Measurements from ENCODE around the gene RAP1GAP.

The RAP1GAP gene

DNA sequence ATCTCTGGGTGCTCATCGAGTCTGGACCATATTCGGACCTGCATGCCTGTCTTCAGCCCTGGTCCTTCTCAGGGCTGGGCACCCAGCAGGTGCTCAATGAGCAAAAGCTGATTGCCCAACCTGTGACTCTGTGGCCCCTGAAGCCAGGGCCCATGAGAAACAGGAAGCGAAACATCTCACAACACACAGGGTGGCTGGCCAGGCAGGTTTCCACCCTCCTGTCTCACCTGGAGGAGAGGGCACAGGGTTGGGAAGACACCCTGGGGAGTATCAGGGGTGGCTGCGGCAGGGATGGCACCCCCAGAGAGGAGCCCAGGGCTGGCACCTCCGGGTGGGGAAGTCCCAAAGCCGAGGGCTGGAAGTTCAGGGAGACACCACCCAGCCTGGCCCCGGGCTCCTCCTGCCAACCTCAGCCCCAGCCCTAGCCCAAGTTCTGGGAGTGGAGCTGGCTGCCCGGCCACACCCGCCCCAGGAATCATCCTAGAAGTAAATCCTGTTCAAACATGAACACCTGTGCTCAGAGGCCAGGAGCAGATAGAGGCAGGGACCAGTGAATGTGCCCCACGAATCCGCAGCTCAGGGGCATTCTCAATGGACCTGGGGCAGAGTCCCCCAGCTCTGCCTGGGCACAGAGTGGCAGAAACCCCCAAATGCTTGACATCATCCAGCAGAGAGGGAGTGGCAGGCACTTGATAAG, 54.6 kb downstream of the RAP1GAP start:
- in situ Hi-C loops (cut with MboI; ENCODE audit: low sequenced_read_pairs): no loop called here

DNA sequence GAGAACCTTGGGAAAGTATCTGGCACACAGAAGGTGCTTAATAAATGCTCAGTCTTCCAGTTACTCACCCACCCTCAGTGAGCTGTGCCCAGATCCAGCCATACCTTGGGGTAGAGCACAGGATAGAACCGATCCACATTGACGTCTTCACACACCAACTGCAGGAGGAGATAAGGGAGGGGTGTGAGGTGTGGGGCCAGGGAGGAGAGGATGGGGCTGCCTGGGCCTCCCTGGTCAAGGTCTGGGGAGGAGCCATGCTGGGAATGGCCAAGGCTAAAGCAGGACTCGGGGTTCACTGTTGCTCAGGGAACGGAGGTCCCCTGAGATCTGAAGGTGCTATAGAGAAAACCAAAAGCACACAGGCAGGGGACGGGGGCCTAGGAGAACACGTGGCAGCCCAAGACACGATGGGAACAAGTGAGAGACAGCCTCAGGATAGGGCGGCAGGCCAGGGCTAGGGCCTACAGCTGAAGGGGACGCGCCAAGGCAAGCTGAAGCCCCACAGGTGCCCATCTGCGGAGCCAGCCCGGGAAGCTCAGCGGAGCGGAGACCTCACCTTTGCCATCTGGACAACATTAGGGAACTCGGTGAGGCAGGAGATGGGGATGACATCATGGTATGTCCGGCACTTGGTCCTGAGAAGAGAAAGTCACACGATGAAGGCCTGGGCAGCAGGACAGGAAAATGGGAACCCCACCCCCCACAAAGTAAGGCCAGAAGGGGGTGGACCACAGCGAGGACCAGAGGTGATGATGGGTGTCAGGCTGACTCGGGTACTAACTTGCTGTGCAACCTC, 55.9 kb downstream of the RAP1GAP start:
- in situ Hi-C loops (cut with MboI; ENCODE audit: low sequenced_read_pairs): no loop called here

DNA sequence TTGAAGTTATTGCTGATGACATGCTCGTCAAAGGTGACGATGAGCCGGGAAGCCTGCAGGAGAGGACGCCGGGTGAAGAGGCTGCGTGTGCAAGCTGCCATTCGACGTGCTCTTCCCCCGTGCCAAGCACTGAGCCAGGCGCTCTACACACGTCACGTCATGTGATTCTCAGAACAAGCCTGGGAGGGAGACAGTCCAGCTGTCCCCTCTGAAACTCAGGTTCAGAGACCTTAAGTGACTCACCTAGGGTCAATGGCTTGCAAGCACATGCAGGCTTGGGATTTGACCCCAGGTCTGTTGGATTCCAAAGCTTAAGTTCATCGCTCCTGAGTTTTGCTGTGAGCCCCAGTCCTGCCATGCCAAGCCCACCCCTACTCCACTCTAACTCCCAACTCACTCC, 57.1 kb downstream of the RAP1GAP start:
- in situ Hi-C loops (cut with MboI; ENCODE audit: low sequenced_read_pairs): no loop called here

DNA sequence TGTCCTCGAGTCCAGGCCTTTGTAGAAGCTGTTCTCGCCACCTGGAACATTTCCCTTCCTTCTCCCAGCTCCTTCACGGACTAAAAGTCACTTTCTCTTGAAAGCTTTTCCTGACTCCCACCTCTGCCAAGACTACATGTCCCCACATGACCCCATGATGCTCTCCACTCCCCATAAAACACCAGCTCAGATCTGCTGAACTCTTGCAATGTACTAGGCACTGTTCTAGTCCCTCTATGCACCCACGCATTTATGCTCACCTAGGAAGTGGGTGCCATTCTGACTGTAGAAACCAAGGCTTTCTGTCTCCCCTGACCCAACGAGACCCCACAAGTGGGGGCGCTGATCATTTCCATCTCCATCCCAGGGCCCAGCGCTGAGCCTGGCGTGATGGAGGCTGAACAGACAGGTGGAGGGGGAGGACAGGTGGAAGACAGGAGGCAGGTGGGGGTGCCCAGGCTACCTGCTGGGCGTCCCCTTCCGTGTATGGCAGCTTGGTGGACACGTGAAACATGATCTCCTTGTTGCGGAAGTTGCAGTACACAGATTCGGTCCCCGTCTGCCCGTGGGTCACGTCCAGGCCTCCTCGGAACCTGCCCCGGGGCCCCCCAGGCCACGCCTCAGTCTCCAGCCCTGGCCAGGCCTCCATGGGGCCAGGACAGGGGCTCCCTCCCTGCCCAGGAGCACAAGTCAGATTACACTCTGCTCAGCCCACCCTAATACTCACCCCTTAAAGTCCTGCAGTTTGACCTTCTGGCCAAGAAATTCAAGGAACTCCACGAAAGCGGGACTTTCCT, 58.0 kb downstream of the RAP1GAP start:
- in situ Hi-C loops (cut with MboI; ENCODE audit: low sequenced_read_pairs): no loop called here

DNA sequence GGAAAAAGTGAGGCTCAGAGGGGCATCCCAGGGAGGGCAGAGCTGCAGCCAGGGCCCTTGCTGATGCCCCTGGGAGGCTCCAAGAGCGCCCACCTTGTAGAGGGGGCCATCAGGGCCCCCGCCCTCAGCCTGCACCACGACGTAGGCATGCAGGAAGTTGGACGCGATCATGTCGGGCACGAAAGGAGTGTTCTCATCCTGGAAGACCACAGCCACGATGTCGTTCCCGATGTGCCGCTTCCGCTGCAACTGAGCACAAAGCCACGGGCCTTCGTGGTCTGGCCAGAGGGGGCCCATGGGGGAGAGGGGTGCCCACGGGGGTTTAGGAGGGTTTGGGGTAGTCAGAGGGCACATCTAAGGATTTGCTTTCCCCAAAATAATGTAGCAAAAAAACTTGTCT, 59.1 kb downstream of the RAP1GAP start:
- in situ Hi-C loops (cut with MboI; ENCODE audit: low sequenced_read_pairs): no loop called here

DNA sequence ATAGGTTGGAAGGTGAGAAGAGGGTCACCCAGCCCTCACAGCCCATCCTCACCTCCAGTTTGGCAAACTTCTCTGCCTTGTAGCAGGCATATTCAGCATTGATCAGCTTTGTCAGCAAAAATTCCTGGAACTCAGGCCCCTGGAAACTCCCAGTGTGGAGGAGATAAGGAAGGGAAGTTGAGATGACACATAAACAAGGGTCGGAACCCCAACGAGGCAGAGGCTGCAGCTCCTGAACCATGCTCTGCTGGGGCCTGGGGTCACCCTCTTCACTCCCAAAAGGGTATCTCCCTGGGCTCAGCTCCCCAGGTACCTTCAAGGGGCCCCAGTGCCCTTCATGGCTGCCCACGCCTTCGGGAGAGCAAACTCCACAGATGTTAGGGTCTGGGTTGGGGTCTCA, 60.4 kb downstream of the RAP1GAP start:
- in situ Hi-C loops (cut with MboI; ENCODE audit: low sequenced_read_pairs): no loop called here

DNA sequence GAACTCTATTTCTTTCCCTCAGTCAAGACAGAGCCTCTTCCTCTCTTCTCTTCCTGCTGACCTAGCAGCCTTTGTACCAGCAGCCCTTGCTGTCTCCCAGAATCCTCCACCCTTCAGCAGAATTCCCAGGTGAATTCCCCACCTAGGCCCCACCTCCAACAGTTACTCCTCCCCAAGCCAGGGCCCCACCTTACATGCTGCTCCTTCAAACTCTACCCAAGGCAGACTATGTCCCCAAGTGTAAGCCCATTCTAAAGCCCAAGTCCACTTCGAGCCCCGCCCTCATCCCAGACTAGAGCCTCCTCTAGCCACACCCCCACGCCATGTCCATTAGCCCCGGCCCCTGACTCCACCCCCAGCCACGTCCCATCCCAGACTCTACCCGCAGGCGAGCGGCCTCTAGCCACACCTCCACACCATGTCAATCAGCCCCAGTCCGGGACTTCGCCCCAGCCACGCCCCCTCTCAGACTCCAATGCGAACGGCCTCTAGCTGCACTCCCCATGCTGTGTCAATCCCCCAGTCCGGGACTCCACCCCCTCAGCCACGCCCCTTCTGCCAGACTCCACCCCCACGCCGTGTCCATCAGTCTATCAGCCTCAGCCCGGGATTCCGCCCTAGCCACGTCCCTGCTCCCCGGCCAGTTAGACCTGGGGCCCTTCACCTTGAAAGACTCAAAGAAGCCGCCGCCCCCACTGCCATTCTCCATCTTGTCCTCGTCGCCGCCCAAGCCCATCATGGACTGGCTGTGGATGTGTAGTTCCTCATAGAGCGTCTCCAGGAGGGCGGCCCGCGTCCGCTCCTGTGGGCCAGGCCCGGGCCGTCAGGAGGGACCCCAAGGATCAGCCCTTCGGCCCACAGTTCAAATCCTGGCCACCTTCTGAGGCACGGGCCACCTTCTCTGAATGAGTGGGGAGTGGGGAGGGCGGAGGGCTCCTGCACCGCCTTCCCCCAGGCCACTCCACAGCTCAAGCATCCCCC, 61.3 kb downstream of the RAP1GAP start:
- in situ Hi-C loops (cut with MboI; ENCODE audit: low sequenced_read_pairs): no loop called here

DNA sequence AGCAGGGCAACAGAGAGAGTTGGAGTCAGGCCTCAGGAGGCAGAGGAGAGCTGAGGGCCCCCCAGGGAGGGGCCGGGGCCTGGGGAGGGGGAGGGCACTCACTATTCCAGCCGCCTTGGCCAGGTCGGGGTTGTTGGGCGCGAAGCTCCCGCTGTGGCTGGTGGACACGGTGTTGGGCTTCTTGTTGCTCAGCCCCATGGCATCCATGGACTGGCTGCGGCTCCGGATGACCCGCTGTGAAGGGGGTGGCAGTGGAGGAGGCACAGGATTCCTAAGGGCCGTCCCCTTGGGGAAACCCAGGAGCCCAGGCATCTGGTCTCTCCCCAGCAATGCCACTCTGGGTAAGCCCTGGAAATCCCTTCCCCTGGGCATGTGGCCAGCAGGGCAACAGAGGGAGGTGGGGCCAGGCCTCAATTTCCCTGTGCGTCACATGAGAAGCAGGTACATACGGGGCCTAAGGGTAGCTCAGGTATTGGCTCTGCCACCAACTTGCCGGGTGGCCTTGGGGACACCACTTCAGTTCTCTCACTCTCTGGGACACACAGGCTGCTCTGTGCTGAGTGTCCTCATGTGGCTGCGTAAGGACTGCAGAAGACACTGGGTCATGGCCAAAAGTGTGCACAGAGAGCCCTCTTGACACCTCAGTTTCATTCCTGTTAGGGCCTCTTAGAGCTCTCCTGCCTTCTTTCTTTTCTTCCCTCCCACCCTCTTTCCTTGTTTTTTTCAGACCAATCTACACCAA, 63.0 kb downstream of the RAP1GAP start:
- in situ Hi-C loops (cut with MboI; ENCODE audit: low sequenced_read_pairs): no loop called here

DNA sequence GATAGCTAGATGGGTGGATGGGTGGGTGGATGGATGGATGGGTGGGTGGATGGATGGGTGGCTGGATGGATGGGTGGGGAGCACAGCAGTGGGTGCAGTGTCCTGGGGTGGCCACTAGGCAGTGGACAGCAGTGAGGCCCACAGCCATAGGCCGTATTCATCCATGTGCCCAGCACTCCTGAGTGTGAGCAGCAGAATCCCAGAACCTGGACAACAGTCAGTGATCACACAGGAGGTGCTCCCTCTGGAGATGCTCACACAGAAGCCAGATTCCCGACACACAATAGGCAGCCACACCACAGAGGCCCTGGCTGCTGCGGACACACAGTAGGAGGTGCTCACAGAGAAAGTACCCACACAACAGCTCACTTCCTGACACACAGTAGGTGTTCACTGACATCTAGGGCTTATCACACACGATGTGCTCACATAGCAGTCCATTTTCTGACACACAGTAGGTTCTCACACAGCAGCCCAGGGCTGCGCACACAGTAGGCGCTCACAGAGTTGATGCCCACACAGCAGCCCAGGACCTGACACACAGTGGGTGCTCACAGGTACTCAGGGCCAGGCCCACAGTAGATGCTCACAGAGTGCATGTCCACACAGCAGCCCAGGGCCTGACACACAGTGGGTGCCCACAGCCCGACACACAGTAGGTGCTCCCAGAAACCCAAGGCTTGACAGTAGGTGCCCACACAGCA, 64.0 kb downstream of the RAP1GAP start:
- in situ Hi-C loops (cut with MboI; ENCODE audit: low sequenced_read_pairs): no loop called here

DNA sequence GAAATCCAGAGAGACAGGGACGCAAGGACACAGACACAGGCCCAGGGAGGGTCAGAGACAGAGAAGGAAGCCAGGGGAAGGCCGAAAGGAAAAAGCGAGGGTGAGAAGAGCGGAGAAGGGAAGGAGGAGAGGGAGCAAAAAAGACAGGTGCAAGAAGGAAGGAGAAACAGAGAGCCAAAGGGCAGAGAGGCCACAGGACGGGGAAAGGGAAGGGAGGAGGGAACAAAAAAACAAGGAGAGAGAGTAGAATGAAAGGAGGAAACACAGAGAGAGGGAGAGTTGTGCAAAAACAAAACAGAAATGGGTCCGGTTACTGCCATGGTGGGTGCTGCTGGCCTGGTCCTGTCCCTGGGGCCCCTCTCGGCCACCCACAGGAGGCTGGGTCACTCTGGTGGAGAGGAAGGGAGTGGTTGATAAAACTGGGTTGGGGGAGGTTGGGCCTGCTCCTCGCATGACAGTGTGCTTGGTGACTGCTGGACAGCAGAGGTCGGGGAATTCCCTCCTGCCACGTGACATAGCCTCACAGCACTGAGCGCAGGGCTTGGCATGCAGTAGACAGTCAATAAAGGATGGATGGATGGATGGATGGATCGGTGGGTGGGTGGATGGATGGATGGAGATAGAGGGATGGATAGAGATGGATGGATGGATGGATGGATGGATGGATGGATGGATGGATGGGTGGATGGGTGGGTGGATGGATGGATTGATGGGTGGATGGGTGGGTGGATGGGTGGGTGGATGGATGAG, 64.8 kb downstream of the RAP1GAP start:
- in situ Hi-C loops (cut with MboI; ENCODE audit: low sequenced_read_pairs): no loop called here

DNA sequence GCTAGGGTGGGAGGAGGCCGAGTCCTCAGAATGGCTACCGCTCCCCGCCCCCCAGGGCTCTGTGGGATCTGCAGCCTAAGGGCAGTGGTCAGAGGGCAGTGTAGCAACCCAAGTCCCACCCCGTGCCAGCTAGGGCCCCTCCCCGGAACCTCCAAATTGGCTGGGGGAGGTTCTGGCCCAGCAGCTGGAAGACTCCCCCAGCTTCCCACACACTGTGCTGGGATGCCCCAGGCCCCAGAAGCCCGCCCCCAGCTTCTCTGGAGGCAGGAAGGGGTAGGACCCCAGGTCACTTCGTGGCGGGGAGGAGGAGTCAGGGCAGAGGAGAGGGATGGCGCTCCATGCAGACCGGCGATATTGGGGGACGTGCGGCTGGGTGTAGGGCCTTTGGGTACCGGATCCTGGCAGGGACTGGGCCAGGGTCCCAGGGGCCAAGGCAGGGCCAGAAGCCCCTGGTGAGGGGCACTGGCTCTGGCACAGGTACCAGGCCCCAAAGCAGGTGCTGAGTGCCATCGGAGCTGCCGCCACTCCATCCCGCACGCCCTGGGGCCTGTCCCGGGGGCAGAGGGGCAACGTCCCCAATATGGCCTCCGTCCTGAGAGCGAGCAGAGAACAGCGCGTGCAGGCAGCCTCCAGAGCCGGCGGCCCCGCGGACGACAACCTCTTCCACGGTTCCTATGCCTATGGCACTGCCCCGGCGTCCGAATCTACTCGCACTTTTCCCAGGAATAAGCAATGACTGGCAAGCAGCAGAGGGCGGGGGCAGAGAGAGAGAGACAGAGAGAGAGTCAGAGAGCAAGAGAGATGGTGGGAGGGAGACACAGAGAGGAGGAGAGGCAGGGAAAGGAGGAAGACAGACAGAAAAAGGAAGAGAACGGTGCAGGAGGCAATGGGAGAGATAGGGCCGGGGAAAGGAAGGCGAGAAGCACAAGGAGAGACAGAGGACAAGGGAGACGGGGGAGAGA, 65.7 kb downstream of the RAP1GAP start:
- in situ Hi-C loops (cut with MboI; ENCODE audit: low sequenced_read_pairs): no loop called here

DNA sequence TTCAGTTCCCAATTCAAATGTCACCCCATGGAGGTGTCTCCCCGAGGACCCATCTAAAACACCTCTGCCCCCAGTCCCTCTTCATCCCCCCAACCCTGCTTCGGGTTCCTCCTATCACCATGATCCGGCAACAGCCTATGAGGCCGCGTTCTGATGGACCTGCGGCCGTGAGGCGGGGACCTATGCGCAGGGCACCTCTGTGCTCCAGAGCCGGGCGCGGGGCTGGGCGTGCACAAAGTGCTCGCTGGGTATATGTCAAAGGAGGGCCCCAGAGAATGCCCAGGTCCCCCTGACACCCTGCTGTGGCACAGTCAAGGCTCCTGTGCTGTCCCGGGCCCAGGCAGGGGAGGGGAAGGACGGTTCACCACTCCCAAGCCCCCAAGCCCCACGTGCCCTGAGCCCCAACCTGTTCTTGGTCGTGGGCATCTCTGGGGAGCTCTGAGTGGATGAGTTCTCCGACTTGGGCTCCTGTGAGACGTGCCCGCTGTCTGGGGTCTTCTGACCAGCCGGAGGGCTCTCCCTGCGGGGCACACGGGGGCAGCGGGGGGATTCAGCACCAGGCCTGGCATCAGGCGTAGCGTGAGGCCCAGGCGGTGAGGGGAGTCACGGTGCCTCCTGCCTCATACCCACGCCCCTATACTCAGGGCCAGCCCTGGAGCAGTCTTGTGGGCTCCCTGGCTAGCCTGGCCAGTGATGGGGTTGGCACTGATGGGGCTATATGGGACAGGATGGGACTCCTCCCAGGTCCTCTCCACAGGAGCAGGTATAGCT, 67.7 kb downstream of the RAP1GAP start:
- in situ Hi-C loops (cut with MboI; ENCODE audit: low sequenced_read_pairs): no loop called here

DNA sequence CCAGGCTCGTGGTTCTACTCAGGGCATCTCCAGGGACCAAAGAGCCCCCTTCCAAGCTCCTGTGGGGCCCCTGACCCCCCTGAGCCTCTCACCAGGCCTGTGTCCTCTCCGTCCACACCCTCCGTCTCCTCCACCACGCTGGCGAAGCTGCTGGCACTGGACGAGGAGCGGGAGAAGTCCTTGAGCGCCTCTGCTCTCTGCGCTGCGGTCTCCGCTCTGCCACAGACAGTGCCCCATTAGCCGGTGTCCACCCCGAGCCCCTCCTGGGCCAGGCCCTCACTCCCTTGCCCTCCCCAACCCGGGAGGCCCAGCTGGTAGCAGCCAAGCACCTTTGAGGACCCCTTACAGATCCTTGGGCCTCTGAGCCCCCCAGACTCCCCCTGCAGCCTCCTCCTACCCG, 69.8 kb downstream of the RAP1GAP start:
- in situ Hi-C loops (cut with MboI; ENCODE audit: low sequenced_read_pairs): no loop called here

DNA sequence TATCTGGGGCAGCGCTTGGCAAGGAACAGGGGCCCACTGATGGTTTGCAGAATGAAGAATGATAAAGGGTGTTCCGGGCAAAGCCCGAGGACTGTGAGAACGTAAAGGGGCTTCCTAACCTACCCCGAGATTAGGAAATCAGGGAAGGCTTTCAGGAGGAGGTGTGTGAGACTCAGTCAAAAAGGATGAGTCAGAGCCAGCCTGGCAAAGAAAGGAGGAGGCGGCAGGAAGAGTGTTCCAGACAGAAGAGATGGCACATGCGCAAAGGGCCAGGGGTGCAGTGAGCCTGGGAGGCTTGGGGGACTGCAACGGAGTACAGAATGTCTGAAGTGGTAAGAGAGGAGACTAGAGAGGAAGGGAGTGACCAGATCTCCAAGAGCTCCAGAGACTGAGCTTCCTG, 70.3 kb downstream of the RAP1GAP start:
- in situ Hi-C loops (cut with MboI; ENCODE audit: low sequenced_read_pairs): no loop called here

DNA sequence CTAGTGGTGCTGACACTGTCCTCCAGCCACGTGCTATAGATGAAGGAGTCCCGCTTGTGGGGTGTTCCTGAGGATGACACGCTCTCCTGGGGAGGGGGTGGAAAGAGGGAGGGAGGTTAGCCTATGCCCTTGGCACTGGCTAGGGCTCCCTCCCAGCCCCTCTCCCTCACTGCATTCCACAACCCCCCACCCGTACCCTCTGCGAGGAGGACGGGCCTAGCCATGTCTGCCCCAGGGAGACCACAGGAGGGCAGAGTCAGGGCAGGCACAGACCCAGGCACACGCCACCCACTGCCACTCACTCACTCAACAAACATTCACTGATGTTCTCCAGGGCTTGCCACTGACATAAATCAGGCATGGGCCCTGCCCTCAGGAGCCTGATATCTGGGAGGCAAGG, 70.7 kb downstream of the RAP1GAP start:
- in situ Hi-C loops (cut with MboI; ENCODE audit: low sequenced_read_pairs): no loop called here

DNA sequence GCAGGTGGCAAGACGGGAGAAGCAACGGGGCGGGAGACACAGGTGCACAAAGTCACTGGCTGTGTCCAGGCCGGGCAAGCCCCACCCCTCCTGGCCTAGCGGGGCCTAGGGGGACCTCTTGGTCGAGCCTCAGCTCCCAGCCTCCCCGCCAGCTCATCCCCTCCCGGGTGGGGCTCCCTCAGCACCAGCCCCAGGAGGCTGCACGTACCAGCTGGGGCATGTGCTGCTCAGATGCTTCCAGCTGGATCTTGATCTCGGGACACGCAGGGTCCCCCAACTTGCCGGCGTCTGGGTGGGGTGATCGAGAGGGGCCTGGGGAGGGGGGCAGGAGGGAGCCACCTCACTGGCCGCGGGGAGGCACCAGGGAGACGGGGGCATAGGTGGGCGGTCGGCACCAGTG, 71.4 kb downstream of the RAP1GAP start:
- in situ Hi-C loops (cut with MboI; ENCODE audit: low sequenced_read_pairs): no loop called here

DNA sequence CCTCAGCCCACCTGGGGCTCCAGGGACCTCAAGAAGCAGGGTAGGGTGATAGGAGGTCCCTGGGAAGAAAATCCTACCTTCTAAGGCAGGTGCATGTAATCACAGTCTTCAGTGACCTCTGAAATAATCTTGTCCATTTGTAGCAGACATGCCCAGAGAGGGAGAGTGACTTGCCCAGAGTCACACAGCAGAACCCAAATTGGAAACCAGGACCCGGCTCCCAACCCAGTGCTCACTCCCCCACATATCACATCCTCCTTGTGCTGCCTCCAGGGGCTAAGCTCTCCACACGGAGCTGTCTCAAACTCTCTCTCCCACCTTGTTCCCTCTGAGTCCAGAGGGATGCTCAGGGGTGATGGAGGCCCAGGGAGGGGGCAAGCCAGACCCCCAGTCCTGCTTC, 72.5 kb downstream of the RAP1GAP start:
- in situ Hi-C loops (cut with MboI; ENCODE audit: low sequenced_read_pairs): no loop called here
